ENCODE measurements around the gene IFT172.

The IFT172 gene

DNA sequence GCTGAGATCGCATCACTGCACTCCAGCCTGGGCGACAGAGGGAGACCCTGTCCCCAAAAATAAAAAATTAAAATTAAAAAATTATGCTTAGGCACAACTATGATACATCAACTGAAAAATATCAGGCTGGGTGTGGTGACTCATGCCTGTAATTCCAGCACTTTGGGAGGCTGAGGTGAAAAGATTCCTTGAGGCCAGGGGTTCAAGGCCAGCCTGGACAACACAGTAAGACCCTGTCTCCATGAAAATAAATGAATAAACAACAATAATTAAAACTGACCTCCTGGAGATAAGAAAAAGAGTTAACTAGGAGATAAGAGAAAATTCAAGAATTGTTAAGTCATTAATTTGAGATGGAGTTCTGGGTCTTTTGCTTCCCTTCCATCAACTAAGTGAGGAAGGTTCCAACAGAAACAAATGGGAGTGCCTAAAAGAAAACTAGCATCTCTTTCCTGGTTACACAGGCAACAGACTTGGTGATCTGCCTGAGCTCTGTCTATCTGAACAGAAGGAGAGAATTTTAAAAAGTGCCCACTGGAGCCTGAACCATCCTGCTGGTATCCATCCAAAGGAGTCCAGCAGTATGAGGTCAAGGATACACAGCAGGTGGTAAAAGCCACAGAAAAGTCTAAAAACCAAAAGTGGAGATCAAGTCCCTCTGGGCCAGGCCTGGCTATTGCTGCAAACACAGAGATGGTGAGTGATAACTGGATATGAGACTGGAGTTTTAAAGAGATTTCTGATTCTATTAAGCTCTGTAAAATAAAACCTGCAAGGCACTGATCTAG, 89.0 kb downstream of the IFT172 start:
- Histone ChIP-seq H3K4me2 (ENCODE audit: low read length) (no peak overlapping the region), H3K9me3 (ENCODE audit: control insufficient read depth, insufficient read depth, low read length) (no peaks in the 10 kb centered on the region), H4K20me1 (ENCODE audit: control insufficient read depth, insufficient read depth, low read depth, low read length) (peaks cover 16% of the 10 kb centered on the region; the same call in 1 of the 2 replicates), H3K27me3 (ENCODE audit: control insufficient read depth, low read length) (no peaks in the 10 kb centered on the region), H3K4me1 (ENCODE audit: control insufficient read depth, low read length) (no peaks in the 10 kb centered on the region), H3K9me2 (replicated peaks; ENCODE audit: control insufficient read depth, low read length) (no peaks in the 10 kb centered on the region), H3K4me3 (ENCODE audit: low read length) (no peak overlapping the region), H3K27ac (ENCODE audit: low read depth, low read length) (no peak overlapping the region), H3F3A (ENCODE audit: control insufficient read depth, insufficient read depth) (no peaks in the 10 kb centered on the region), H3K79me2 (ENCODE audit: control insufficient read depth, low read length) (peaks cover 99% of the 10 kb centered on the region), H3K36me3 (ENCODE audit: control insufficient read depth, low read length) (peaks cover 56% of the 10 kb centered on the region)
- TF ChIP-seq, protein P1, sequence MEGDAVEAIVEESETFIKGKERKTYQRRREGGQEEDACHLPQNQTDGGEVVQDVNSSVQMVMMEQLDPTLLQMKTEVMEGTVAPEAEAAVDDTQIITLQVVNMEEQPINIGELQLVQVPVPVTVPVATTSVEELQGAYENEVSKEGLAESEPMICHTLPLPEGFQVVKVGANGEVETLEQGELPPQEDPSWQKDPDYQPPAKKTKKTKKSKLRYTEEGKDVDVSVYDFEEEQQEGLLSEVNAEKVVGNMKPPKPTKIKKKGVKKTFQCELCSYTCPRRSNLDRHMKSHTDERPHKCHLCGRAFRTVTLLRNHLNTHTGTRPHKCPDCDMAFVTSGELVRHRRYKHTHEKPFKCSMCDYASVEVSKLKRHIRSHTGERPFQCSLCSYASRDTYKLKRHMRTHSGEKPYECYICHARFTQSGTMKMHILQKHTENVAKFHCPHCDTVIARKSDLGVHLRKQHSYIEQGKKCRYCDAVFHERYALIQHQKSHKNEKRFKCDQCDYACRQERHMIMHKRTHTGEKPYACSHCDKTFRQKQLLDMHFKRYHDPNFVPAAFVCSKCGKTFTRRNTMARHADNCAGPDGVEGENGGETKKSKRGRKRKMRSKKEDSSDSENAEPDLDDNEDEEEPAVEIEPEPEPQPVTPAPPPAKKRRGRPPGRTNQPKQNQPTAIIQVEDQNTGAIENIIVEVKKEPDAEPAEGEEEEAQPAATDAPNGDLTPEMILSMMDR (IDR thresholded peaks at IDR 0.05; ENCODE audit: low read depth, low read length, poor library complexity, severe bottlenecking): no peak
- no peak for TF ChIP-seq EZH2phosphoT487 (IDR thresholded peaks at IDR 0.05; ENCODE audit: borderline replicate concordance, low read length)

DNA sequence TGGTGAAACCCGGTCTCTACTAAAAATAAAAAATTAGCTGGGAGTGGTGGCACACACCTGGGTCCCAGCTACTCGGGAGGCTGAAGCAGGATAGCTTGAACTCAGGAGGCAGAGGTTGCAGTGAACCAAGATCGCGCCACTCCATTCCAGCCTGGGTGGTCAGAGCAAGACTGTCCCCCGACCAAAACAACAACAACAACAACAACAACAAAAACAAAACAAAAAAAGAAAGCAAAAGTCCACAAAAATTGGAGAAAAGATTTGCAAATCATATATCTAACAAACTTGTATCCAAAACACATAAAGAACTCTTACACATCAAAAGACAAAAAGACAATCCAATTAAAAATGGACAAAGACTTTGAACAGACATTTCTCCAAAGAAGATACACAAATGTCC, 90.6 kb downstream of the IFT172 start:
- TF ChIP-seq, protein P1 (IDR thresholded peaks at IDR 0.05; ENCODE audit: low read depth, low read length, poor library complexity, severe bottlenecking): no peak
- TF ChIP-seq EZH2phosphoT487 (IDR thresholded peaks at IDR 0.05; ENCODE audit: borderline replicate concordance, low read length): no peak
- Histone ChIP-seq H3K27ac (ENCODE audit: low read depth, low read length) (no peak overlapping the region), H3K36me3 (ENCODE audit: control insufficient read depth, low read length) (peaks cover 53% of the 10 kb centered on the region), H3K9me2 (replicated peaks; ENCODE audit: control insufficient read depth, low read length) (no peaks in the 10 kb centered on the region), H3F3A (ENCODE audit: control insufficient read depth, insufficient read depth) (no peaks in the 10 kb centered on the region), H3K4me3 (ENCODE audit: low read length) (no peak overlapping the region), H3K9me3 (ENCODE audit: control insufficient read depth, insufficient read depth, low read length) (no peaks in the 10 kb centered on the region), H3K4me1 (ENCODE audit: control insufficient read depth, low read length) (no peaks in the 10 kb centered on the region), H3K4me2 (ENCODE audit: low read length) (no peak overlapping the region), H3K79me2 (ENCODE audit: control insufficient read depth, low read length) (peaks cover 99% of the 10 kb centered on the region), H4K20me1 (ENCODE audit: control insufficient read depth, insufficient read depth, low read depth, low read length) (peaks cover 16% of the 10 kb centered on the region; the same call in 1 of the 2 replicates), H3K27me3 (ENCODE audit: control insufficient read depth, low read length) (no peaks in the 10 kb centered on the region)

Measured in DOHH2 (cell line).